NCI-H82 (cell line): ENCODE measurements around the gene FUZ.

Experiments used
- DNase-seq: peaks from one replicate; lab custom pipeline; 2025; lab: John Stamatoyannopoulos, UW

Gene FUZ

GRCh38 chr19:49805822-49806619, 7.1 kb downstream of the FUZ start:
- DNase-seq = no peak

- DNase-seq = no peak
Measured at GRCh38 chr19:49803529-49803856, 9.6 kb downstream of the FUZ start.

- no peak for DNase-seq
Measured at GRCh38 chr19:49802836-49803528, 10.1 kb downstream of the FUZ start.

- peak; percentile 94 for DNase-seq
Measured at GRCh38 chr19:49801966-49802661, 11.0 kb downstream of the FUZ start.

- DNase-seq = no peak
Measured at GRCh38 chr19:49801401-49801888, 11.6 kb downstream of the FUZ start.

GRCh38 chr19:49800771-49801170, 12.3 kb downstream of the FUZ start:
- no peak for DNase-seq

GRCh38 chr19:49799798-49800376, 13.2 kb downstream of the FUZ start:
- peak; percentile 44 for DNase-seq

GRCh38 chr19:49799271-49799797, 13.8 kb downstream of the FUZ start:
- DNase-seq = no peak

- DNase-seq = no peak
Measured at GRCh38 chr19:49798574-49798973, 14.5 kb downstream of the FUZ start.

- no peak for DNase-seq
Measured at GRCh38 chr19:49795615-49796014, 17.5 kb downstream of the FUZ start.

- no peak for DNase-seq
Measured at GRCh38 chr19:49793561-49793840, 19.6 kb downstream of the FUZ start.

- no peak for DNase-seq
Measured at GRCh38 chr19:49792829-49793560, 20.1 kb downstream of the FUZ start.

- no peak for DNase-seq
Measured at GRCh38 chr19:49791776-49792445, 21.2 kb downstream of the FUZ start.

- no peak for DNase-seq
Measured at GRCh38 chr19:49790866-49791265, 22.2 kb downstream of the FUZ start.

GRCh38 chr19:49788857-49789256, 24.2 kb downstream of the FUZ start:
- no peak for DNase-seq

- no peak for DNase-seq
Measured at GRCh38 chr19:49787746-49788145, 25.3 kb downstream of the FUZ start.

GRCh38 chr19:49786376-49786820, 26.7 kb downstream of the FUZ start:
- no peak for DNase-seq

GRCh38 chr19:49782515-49782914, 30.6 kb downstream of the FUZ start:
- no peak for DNase-seq

GRCh38 chr19:49781394-49781793, 31.7 kb downstream of the FUZ start:
- DNase-seq = no peak

GRCh38 chr19:49780861-49781260, 32.2 kb downstream of the FUZ start:
- no peak for DNase-seq
